Stimulated activated CD4-positive, alpha-beta T cell treated with anti-CD3 and anti-CD28 coated beads, TNF-alpha, amount 100 ng/mL, for 48 hours (primary cell): Measurements from ENCODE around the gene STX11.
"Not testable (repeated sequence)": the region's sequence is repeated elsewhere in the genome, so short reads cannot be mapped to it uniquely, and the experiment has no call there.

ENCODE experiments used
- DNase-seq, 3 donors: peaks; one replicate each; pipeline ENCODE4 v3.0.0-alpha.2; 2020; ENCODE audit warnings: low read depth in 3 of 3

STX11 gene

GRCh38 chr6:144174006-144174405, 23.7 kb downstream of the STX11 start:
- DNase-seq, result no peak

DNA sequence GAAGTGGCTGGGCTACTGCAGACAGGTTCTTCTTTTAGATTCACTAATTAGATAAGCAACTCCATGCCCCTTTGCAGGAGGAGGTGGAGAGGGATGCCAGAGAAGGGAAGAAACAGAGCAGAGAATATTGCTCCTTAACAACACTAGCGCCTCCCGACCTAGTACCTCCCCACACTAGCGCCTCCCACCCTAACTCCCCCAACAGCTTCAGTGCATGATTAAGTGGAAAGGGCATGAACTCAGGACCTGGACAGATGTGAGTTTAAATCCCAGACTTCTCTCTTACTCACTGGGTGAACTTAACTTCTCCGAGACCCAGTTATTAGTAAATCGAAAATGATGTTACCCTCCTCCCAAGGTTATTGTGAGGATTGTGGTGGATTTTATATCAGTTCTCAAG, 25.7 kb downstream of the STX11 start:
- no peak for DNase-seq

DNA sequence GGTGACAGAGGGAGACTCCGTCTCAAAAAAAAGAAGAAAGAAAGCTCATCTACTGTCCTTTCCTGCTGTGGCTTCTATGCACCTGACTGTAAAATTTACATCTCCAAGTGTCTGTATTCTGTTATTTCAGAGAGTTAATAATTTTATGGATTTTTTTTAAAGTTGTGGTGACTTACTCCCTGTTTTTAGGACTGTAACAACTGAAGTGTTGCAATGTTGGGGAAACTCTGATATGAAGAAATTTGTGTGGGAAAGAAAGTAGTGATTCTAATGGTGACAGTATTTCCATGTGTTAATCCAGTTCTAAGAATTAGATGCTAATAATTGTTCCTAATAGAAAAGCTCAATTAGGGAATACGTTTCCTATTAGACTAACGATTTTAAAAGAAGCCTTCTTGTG, 27.4 kb downstream of the STX11 start:
- DNase-seq, result no peak

GRCh38 chr6:144178323-144178722, 28.0 kb downstream of the STX11 start:
- no peak for DNase-seq

DNA sequence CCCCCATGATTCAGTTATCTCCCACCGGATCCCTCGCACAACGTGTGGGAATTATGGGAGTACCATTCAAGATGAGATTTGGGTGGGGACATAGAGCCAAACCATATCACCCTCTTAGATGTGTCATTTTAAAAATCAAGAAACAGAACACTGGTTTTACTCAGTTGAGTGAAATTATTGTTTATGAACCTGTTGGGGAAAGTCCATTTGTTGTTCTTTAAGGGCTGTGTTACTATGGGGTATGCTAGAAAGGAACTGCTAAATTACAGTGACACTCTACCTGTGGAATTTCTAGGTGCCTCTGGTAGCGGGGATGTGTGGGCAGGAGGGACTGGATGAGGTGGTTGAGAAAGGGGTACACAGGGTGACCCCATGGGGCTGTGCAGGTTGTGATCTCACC, 28.9 kb downstream of the STX11 start:
- DNase-seq, result no peak

DNA sequence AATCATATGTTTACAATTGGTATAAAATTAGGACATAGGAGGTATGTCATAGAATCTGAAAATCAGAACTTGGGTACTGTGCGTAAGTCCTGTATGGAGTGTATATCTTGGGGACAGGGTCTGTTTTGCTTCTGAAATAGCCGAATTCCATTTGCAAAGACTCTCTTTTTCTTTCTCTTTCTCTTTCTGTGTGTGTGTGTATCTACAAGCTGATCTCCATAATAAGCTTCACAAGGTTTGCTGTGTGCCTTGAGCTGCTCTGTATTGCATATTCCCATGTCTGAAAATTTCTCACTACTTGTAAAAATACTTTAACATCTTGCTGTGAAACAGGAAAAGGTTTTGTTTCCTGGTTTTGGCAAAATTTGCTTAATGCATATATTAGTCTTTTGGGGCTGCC, 29.5 kb downstream of the STX11 start:
- no peak for DNase-seq

DNA sequence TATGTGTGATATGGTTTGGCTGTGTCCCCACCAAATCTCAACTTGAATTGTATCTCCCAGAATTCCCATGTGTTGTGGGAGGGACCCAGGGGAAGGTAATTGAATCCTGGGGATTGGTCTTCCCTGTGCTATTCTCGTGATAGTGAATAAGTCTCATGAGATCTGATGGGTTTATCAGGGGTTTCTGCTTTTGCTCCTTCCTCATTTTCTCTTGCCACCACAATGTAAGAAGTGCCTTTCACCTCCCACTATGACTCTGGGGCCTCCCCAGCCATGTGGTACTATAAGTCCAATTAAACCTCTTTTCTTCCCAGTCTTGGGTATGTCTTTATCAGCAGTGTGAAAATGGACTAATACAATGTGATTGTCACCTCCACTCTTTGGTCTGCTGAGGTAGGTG, 30.0 kb downstream of the STX11 start:
- DNase-seq, result not testable (repeated sequence)

- DNase-seq, result no peak
Observed at GRCh38 chr6:144181639-144182038, 31.3 kb downstream of the STX11 start.

DNA sequence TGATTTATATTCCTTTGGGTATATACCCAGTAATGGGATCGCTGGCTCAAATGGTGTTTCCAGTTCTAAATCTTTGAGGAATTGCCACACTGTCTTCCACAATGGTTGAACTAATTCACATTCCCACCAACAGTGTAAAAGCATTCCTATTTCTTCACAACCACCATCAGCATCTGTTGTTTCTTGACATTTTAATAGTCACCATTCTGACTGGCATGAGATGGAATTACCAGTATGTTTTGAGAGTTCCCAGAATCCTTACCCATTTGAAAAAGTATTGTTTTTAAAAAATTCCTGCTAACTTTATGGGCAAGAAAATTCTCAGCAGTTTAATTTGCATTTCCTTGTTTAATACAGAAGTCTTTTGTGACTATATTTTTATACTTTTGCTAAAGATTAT, 33.9 kb downstream of the STX11 start:
- not testable (repeated sequence) for DNase-seq

- DNase-seq, result no peak
Observed at GRCh38 chr6:144185133-144185836, 35.0 kb downstream of the STX11 start.

- DNase-seq, result no peak
Observed at GRCh38 chr6:144186817-144187625, 36.7 kb downstream of the STX11 start.

DNA sequence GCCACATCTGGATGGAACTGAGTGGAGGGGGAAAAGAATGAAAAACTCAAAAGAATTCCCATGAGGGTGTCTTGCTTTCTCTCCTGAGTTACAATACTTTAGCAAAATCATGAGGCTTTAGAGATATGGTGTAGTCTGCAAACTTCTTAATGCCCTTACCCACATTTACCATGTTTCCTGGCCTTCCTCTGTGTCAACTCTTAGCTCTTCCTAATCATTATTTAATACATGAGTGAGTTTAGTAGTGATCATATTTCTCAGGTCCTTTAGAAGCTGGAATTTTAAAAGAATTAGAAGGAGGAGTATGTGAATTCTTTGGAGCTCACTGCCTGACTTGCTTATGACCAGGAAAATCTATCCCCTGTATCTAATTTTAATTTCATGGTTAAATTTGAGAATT, 39.0 kb downstream of the STX11 start:
- no peak for DNase-seq

DNA sequence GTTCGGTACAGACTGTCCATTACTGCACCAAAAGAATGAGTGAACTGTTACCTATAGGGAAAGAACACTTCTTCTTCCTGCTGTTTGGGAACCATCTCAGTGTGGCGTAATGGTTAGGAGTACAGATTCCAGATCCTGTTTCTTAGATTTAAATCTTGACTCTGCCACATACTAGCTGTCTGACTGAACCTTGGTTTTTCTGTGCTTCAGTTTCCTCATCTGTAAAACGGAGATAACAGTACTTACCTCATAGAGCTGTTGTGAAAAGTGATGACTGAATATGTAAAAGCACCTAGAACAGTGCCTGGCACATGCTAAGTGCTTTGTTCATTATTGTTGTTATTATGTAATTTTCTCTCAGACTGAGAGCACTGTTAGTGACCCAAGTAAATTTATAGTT, 39.8 kb downstream of the STX11 start:
- no peak for DNase-seq

DNA sequence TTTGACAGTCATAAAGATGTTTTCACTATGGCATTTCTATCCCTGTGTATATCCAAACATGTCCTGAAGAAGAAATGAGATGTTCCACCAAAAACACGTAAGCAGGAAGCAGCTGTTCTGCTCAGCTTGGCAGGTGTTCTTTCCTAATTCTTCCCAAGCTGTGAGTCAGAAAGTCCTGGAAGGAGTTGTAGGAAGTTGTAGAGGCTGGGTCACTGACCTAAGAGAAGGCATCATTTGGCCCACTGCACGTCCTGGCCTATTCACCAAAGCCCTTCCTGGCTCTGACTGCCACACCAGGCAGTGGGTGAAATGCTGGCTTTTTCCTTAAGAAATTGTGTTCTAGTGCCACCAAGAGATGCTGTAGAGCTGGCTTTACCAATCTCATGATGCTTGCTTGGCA, 40.3 kb downstream of the STX11 start:
- DNase-seq, result no peak

- no peak for DNase-seq
Observed at GRCh38 chr6:144193181-144193580, 42.9 kb downstream of the STX11 start.

- DNase-seq, result no peak
Observed at GRCh38 chr6:144194293-144194810, 44.0 kb downstream of the STX11 start.

DNA sequence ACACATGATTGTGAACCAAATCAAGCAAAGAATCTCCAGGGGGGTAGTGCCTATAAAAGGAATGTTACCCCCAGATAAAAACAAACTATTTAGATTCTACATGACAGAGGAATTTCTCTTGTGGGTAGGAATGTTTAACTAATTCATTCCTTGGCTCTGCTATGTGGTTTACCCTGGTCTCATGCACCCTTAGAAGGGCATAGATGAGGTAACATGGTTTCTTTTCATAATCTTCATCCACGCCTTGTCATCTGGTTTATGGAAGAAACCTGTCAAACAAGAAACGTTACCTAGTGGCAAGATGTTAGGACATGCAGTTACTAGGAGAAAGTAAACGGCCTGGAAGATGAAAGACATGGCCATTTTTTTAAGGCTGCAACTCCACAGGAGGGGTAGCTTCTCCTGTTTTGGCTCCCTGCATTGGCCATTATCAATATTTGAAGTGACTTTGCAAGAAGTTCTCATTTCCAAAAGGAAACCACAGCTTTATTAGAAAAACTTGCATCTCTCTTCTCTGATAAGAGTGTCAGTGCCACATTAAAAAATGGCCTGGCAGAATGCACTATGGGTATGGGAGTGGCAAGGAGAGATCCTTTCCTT, 45.5 kb downstream of the STX11 start:
- no peak for DNase-seq

GRCh38 chr6:144197919-144198318, 47.6 kb downstream of the STX11 start:
- DNase-seq, result no peak

DNA sequence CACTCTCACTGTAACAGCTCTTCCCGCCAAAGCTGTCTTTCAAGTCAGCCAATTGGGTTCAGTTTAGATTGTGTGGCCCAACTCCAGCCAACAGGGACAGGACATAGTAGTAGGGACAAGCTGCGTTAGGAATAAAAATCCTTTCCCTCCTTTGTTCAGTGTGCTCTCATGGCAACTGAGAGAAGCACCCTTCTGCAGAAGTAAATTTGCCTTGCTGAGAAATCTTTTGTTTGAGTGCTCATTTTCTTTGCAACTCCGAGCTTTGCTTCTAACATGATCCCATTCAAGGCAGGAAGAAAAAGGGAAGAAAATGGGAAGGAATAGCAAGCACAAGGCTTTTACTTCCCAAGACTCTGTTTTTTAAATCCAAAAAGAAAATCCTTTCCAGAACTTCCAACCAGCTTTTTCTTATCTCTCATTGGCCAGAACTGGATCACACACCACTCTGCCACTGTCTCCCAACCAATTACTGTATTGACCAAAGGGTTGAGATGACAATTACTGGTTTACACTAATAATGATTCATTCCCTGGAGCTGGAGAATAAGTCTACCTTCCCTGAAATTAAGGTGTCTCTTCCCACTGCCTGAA, 52.7 kb downstream of the STX11 start:
- no peak for DNase-seq

- no peak for DNase-seq
Observed at GRCh38 chr6:144211160-144211559, 60.8 kb downstream of the STX11 start.

DNA sequence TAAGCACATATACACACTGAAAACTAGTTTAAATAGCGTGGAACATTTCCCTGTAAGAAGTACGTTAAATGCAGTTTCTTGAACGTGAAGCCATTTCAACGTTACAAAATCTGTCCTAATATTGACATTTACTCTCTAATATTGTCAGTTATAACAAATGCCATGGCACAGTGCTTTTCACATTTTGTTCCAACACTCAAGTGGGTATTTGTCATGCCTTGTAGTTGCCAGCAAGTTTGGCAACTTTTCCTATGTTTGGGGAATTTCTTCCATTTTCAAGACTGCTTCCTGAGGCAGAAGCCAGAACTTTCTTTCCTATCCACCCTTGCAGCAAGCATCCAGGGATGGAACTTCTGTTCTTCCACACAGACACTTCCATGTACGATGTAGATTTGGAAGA, 63.0 kb downstream of the STX11 start:
- no peak for DNase-seq

DNA sequence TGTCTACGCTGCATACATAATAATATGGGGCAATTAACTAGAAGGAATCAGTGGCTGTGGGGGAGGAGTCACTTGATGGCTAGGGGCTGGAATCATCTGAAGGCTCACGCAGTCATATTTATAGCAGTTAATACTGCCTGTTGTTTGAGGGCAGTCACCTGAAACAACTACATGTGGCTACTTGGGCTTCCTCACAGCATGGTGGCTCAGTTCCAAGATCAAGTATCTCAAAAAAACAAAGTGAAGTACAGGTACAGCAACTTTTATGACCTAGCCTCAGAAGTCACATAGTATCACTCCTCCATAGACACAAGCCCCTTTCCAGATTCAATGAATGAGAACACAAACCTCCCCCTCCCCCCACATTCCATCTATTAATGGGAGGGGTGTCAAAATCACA, 63.7 kb downstream of the STX11 start:
- DNase-seq, result no peak
